ENCODE measurements around the gene ZFAND2B.

DNA sequence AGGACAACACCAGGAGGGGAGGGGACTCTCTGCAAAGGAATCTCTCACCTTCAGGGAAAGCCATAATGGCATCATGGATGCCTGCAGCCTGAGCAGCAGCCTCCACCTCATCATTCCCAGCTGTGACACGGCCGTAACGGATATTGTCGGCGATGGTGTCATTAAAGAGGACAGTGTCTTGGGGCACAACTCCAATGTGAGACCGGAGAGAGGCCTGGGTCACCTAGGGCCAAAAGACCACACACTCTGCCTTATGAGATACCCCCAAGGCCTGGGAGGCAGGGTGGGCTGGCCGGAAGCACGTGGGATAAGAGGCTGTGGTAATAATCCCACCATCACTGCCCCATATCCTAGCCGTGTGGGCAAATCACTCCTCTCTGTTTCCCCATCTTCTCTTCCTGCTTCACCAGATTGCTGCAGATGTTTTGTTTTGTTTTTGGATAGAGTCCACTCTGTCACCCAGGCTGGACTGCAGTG is 4.3 kb downstream of the ZFAND2B start:
- no peak for TF ChIP-seq EZH2 (IDR thresholded peaks at IDR 0.05; ENCODE audit: low read length, unreplicated experiment)
- no peak for TF ChIP-seq CTCF (conservative IDR thresholded peaks at IDR 0.05; ENCODE audit: low read depth, low read length)
- TF ChIP-seq EZH2phosphoT487 (IDR thresholded peaks at IDR 0.05; ENCODE audit: borderline replicate concordance, low read length), result no peak
